Measurements from ENCODE around the gene NUCKS1. TPM values are rescaled to one million over a fixed set of nuclear protein-coding genes. Genes with fewer than 3 reads are reported as not detected.

The NUCKS1 gene
- total RNA-seq, 1 experiment from 2014 or later, result 379 TPM

- H3K27me3 ChIP-seq, result no peaks in the 10 kb centered on the region
- H3K4me3 ChIP-seq, result no peak overlapping the region
- no peaks in the 10 kb centered on the region for H3K36me3 ChIP-seq
- DNase-seq, result no peak
- no peaks in the 10 kb centered on the region for H3K9me3 ChIP-seq (replicated peaks)
- peaks cover 37% of the 10 kb centered on the region for H3K4me1 ChIP-seq
- no peak overlapping the region for H3K27ac ChIP-seq
These were observed 81.9 kb downstream of the NUCKS1 start for GRCh38 chr1:205667909-205668643.

- DNase-seq, result no peak
- Histone ChIP-seq H3K4me1 (peaks cover 29% of the 10 kb centered on the region), H3K9me3 (replicated peaks) (no peaks in the 10 kb centered on the region)
These were observed 83.4 kb downstream of the NUCKS1 start for GRCh38 chr1:205666372-205667166.

GRCh38 chr1:205665201-205666045 lies 84.6 kb downstream of the NUCKS1 start:
- no peak for DNase-seq
- Histone ChIP-seq H3K9me3 (replicated peaks) (no peaks in the 10 kb centered on the region), H3K36me3 (no peaks in the 10 kb centered on the region), H3K4me1 (peaks cover 18% of the 10 kb centered on the region), H3K27me3 (no peaks in the 10 kb centered on the region), H3K27ac (no peak overlapping the region), H3K4me3 (no peak overlapping the region)

More at GRCh38 chr1:205666372-205667166, 83.4 kb downstream of the NUCKS1 start:
- Histone ChIP-seq H3K36me3 (no peaks in the 10 kb centered on the region), H3K27ac (no peak overlapping the region), H3K27me3 (no peaks in the 10 kb centered on the region), H3K4me3 (no peak overlapping the region)

GRCh38 chr1:205664399-205665017 lies 85.5 kb downstream of the NUCKS1 start:
- peaks cover 9% of the 10 kb centered on the region for H3K4me1 ChIP-seq
- H3K4me3 ChIP-seq, result no peak overlapping the region
- no peaks in the 10 kb centered on the region for H3K36me3 ChIP-seq
- no peaks in the 10 kb centered on the region for H3K9me3 ChIP-seq (replicated peaks)
- H3K27me3 ChIP-seq, result no peaks in the 10 kb centered on the region
- no peak overlapping the region for H3K27ac ChIP-seq
- DNase-seq, result no peak

- no peak overlapping the region for H3K27ac ChIP-seq
- H3K36me3 ChIP-seq, result no peaks in the 10 kb centered on the region
- H3K4me3 ChIP-seq, result no peak overlapping the region
- no peaks in the 10 kb centered on the region for H3K9me3 ChIP-seq (replicated peaks)
- no peaks in the 10 kb centered on the region for H3K27me3 ChIP-seq
- peaks cover 8% of the 10 kb centered on the region for H3K4me1 ChIP-seq
- no peak for DNase-seq
These were observed 86.6 kb downstream of the NUCKS1 start for GRCh38 chr1:205663286-205663936.

Other genes with a start within 250 kb of the NUCKS1 start
- gene CDK18, start 245.5 kb downstream of the NUCKS1 start, total RNA-seq (2014; rRNA removed; shearing (Covaris generic)), result 1.1 and 2.1 TPM in 2 replicates
- 26.3 and 32.4 TPM in 2 replicates for gene ELK4, start 118.2 kb downstream of the NUCKS1 start, total RNA-seq (2014; rRNA removed; shearing (Covaris generic))
- 11.7 and 11.8 TPM in 2 replicates for gene SLC45A3, start 69.7 kb downstream of the NUCKS1 start, total RNA-seq (2014; rRNA removed; shearing (Covaris generic))
- 18.6 and 20.9 TPM in 2 replicates for gene RAB29, start 25.3 kb upstream of the NUCKS1 start, total RNA-seq (2014; rRNA removed; shearing (Covaris generic))
- gene SLC41A1, start 63.0 kb upstream of the NUCKS1 start, total RNA-seq (2014; rRNA removed; shearing (Covaris generic)), result 33.2 and 36.2 TPM in 2 replicates
- gene PM20D1, start 100.0 kb upstream of the NUCKS1 start, total RNA-seq (2014; rRNA removed; shearing (Covaris generic)), result 0.04 TPM in 1 of 2 replicates, not detected in the other
- gene SLC26A9, start 193.3 kb upstream of the NUCKS1 start, total RNA-seq (2014; rRNA removed; shearing (Covaris generic)), result 0.05 and 0.30 TPM in 2 replicates

Data from SJCRH30 (cell line).